ENCODE measurements around the gene ZNF205. TPM values are rescaled to one million over a fixed set of nuclear protein-coding genes. Genes with fewer than 3 reads are reported as not detected.
A peak's percentile ranks its signal among the peaks of the same experiment; 100 is the strongest.
"Not testable (repeated sequence)": the region's sequence is repeated elsewhere in the genome, so short reads cannot be mapped to it uniquely, and the experiment has no call there.

Gene ZNF205
- total RNA-seq, 4 donors from 2014 or later = 19.4 to 29.2 (median 21.5) TPM

- H3K9me3 ChIP-seq = no peaks in the 10 kb centered on the region
- DNase-seq (ENCODE audit: low spot score in 2 of 2) = no peak
- H3K27ac ChIP-seq = no peak overlapping the region
- no peaks in the 10 kb centered on the region for H3K36me3 ChIP-seq
- 83 to 87% methylated on average over 7 of the region's 7 CpGs for WGBS, 2 donors
- H3K27me3 ChIP-seq = peaks cover 0 to 18% of the 10 kb centered on the region in 2 donors
- no peaks in the 10 kb centered on the region for H3K4me1 ChIP-seq
- TF ChIP-seq POLR2A (IDR thresholded peaks at IDR 0.05) (no peak), EP300 (IDR thresholded peaks at IDR 0.05) (no peak), CTCF (IDR thresholded peaks at IDR 0.05) (no peak)
- no peak overlapping the region for H3K4me3 ChIP-seq
Observed at GRCh38 chr16:3073448-3073847, 38.9 kb upstream of the ZNF205 start.

- Histone ChIP-seq H3K9me3 (no peaks in the 10 kb centered on the region), H3K36me3 (no peaks in the 10 kb centered on the region), H3K4me3 (peak overlapping the region in 1 of 4 donors; percentile 0), H3K4me1 (no peaks in the 10 kb centered on the region), H3K27me3 (peaks cover 0 to 19% of the 10 kb centered on the region in 2 donors), H3K27ac (peak overlapping the region in 1 of 4 donors; percentile 64)
- whole genome bisulfite sequencing, 2 donors = 63 to 70% methylated on average over 9 of the region's 9 CpGs
- TF ChIP-seq POLR2A (IDR thresholded peaks at IDR 0.05) (no peak), CTCF (IDR thresholded peaks at IDR 0.05) (no peak), EP300 (IDR thresholded peaks at IDR 0.05) (no peak)
- no peak for DNase-seq (ENCODE audit: low spot score in 2 of 2)
Observed at GRCh38 chr16:3074860-3075522, 37.4 kb upstream of the ZNF205 start.

GRCh38 chr16:3075523-3075915 is 36.9 kb upstream of the ZNF205 start:
- DNase-seq (ENCODE audit: low spot score in 2 of 2) = no peak
- peak overlapping the region in 1 of 4 donors; percentile 64 for H3K27ac ChIP-seq
- peaks cover 0 to 24% of the 10 kb centered on the region in 2 donors for H3K27me3 ChIP-seq
- 36 to 39% methylated on average over 8 to 10 of the region's 10 CpGs for WGBS, 2 donors
- H3K4me3 ChIP-seq = no peak overlapping the region
- H3K9me3 ChIP-seq = no peaks in the 10 kb centered on the region
- TF ChIP-seq CTCF (IDR thresholded peaks at IDR 0.05) (no peak), EP300 (IDR thresholded peaks at IDR 0.05) (no peak)
- H3K4me1 ChIP-seq = no peaks in the 10 kb centered on the region
- no peaks in the 10 kb centered on the region for H3K36me3 ChIP-seq

- WGBS, 2 donors = 80 to 82% methylated on average over 6 of the region's 6 CpGs
- not testable (repeated sequence) for H3K4me1 ChIP-seq; H3K4me3 ChIP-seq; DNase-seq (ENCODE audit: low spot score in 2 of 2); H3K9me3 ChIP-seq; H3K36me3 ChIP-seq
- H3K27me3 ChIP-seq = peaks cover 0 to 25% of the 10 kb centered on the region in 2 donors
- H3K27ac ChIP-seq = peak overlapping the region in 1 of 4 donors; percentile 64
Observed at GRCh38 chr16:3075946-3076345, 36.4 kb upstream of the ZNF205 start.

- Histone ChIP-seq H3K4me1 (no peaks in the 10 kb centered on the region), H3K27me3 (peaks cover 0 to 25% of the 10 kb centered on the region in 2 donors), H3K9me3 (no peaks in the 10 kb centered on the region), H3K27ac (peak overlapping the region in 1 of 4 donors; percentile 56), H3K4me3 (no peak overlapping the region), H3K36me3 (no peaks in the 10 kb centered on the region)
- WGBS, 2 donors = 66 to 83% methylated on average over 6 of the region's 6 CpGs
- TF ChIP-seq CTCF (IDR thresholded peaks at IDR 0.05) (no peak), EP300 (IDR thresholded peaks at IDR 0.05) (no peak), POLR2A (IDR thresholded peaks at IDR 0.05) (no peak)
- no peak for DNase-seq (ENCODE audit: low spot score in 2 of 2)
Observed at GRCh38 chr16:3076577-3076976, 35.8 kb upstream of the ZNF205 start.
